HepG2 (cell line): ENCODE measurements around the gene ABCC5. TPM values are rescaled to one million over a fixed set of nuclear protein-coding genes. Genes with fewer than 3 reads are reported as not detected.

Source experiments
- ATAC-seq: fragments of 200-7000 bp; cut with Tn5 transposase; 3 replicates; pipeline ENCODE4 v1.9.1; 2020; ENCODE audit warnings: mild to moderate bottlenecking, moderate library complexity
- BruUV-seq: library from RNA; stranded (reverse); fragments of 400-500 nt; replicated peaks from 2 replicates; lab custom pipeline; 2021; lab: Mats Ljungman, UMichigan
- CTCF ChIA-PET: fragments of 300-600 bp; formaldehyde crosslinking; extraction: SDS; loops from one replicate; lab custom pipeline; 2021; ENCODE audit warnings: low total read pairs, inconsistent platforms, low intra/inter-chr PET ratio; lab: Yijun Ruan, JAX
- POLR2A ChIA-PET: fragments of 350-600 bp; sonication (Branson Sonifier 250); formaldehyde crosslinking; loops from one replicate; lab custom pipeline; 2020; ENCODE audit warnings: antibody characterized with exemption, inconsistent platforms; lab: Yijun Ruan, JAX
- DNase-seq: peaks from one replicate; pipeline ENCODE4 v3.0.0-alpha.2; 2015; ENCODE audit warnings: low spot score
- FAIRE-seq: peaks from 3 replicates; lab custom pipeline; 2011; peaks lifted over from hg19 to GRCh38; lab: Jason Lieb, UNC
- H2AFZ ChIP-seq: one replicate; pipeline ENCODE4 v1.6.1; 2011; ENCODE audit warnings: low read length, inconsistent platforms
- H3K27ac ChIP-seq: fragments of 300-600 bp; 3 replicates; pipeline ENCODE4 v1.8.0; 2011; ENCODE audit warnings: mixed run types, mild to moderate bottlenecking, mixed read lengths, low read length, inconsistent platforms; ENCODE audit not compliant: insufficient read depth; ENCODE audit errors: extremely low read length
- H3K27me3 ChIP-seq, 2 experiments: fragments of 200-600 bp in 1 of 2; 2 replicates in 1 of 2; 3 replicates in 1 of 2; pipeline versions ENCODE4 v1.6.0 to v1.8.0; 2011; ENCODE audit warnings: low read length in 2 of 2, mild to moderate bottlenecking in 2 of 2, moderate library complexity in 2 of 2, inconsistent platforms in 1 of 2; ENCODE audit not compliant: insufficient read depth in 2 of 2, control insufficient read depth in 1 of 2
- H3K36me3 ChIP-seq, 2 experiments: fragments of 200-600 bp in 1 of 2; replicated peaks in 1 of 2; 2 replicates in 1 of 2; 3 replicates in 1 of 2; pipeline versions ENCODE4 v1.5.1 to v1.8.0; 2011; ENCODE audit warnings: low read length in 2 of 2, inconsistent platforms in 1 of 2; ENCODE audit not compliant: insufficient read depth in 2 of 2, control insufficient read depth in 1 of 2
- H3K4me1 ChIP-seq: 2 replicates; pipeline ENCODE4 v1.5.1; 2012; ENCODE audit warnings: low read length, inconsistent platforms; ENCODE audit not compliant: insufficient read depth
- H3K4me2 ChIP-seq: 2 replicates; pipeline ENCODE4 v1.6.0; 2011; ENCODE audit warnings: low read depth, low read length, inconsistent platforms
- H3K4me3 ChIP-seq, 3 experiments: fragments of 200-600 bp in 1 of 3; sonication (generic), shearing (Covaris generic) in 1 of 3; replicated peaks in 1 of 3; 2 replicates each; pipeline ENCODE4 v1.5.1; 2011 to 2016; ENCODE audit warnings: low read length in 3 of 3, inconsistent platforms in 2 of 3, low read depth in 2 of 3, mild to moderate bottlenecking in 2 of 3, control low read depth in 1 of 3, mixed read lengths in 1 of 3; ENCODE audit not compliant: insufficient read depth in 1 of 3
- H3K79me2 ChIP-seq: one replicate; pipeline ENCODE4 v1.6.1; 2011; ENCODE audit warnings: low read length, inconsistent platforms; ENCODE audit not compliant: insufficient read depth
- H3K9ac ChIP-seq: 2 replicates; pipeline ENCODE4 v1.6.0; 2011; ENCODE audit warnings: mild to moderate bottlenecking, low read depth, low read length, inconsistent platforms; ENCODE audit not compliant: insufficient read depth
- H3K9me3 ChIP-seq: 2 replicates; pipeline ENCODE4 v1.5.1; 2012; ENCODE audit warnings: mild to moderate bottlenecking, low read length
- H4K20me1 ChIP-seq: 2 replicates; pipeline ENCODE4 v1.6.0; 2011; ENCODE audit warnings: inconsistent platforms, mild to moderate bottlenecking, low read length, moderate library complexity; ENCODE audit not compliant: insufficient read depth
- CTCF ChIP-seq: sonication (generic); formaldehyde crosslinking; IDR thresholded peaks from 2 replicates; pipeline ENCODE4 v1.5.0; 2020; ENCODE audit warnings: mild to moderate bottlenecking, missing genetic modification reagents, moderate library complexity
- DR1 ChIP-seq: sonication (generic); formaldehyde crosslinking; IDR thresholded peaks from 2 replicates; pipeline ENCODE4 v1.8.0; 2021; ENCODE audit warnings: mild to moderate bottlenecking, missing genetic modification reagents, inconsistent platforms
- ELF3 ChIP-seq: IDR thresholded peaks from 2 replicates; pipeline ENCODE4 v1.6.1; 2016; ENCODE audit warnings: missing genetic modification reagents, missing compliant biosample characterization
- HCFC1 ChIP-seq: fragments of 150-350 bp; IDR thresholded peaks from 2 replicates; pipeline ENCODE4 v1.6.1; 2014; ENCODE audit warnings: low read depth, low read length
- JARID2 ChIP-seq: sonication (generic); formaldehyde crosslinking; IDR thresholded peaks from 2 replicates; pipeline ENCODE4 v1.8.1; 2023; ENCODE audit warnings: missing genetic modification reagents, inconsistent platforms; ENCODE audit not compliant: insufficient replicate concordance
- KLF9 ChIP-seq: IDR thresholded peaks from 2 replicates; pipeline ENCODE4 v1.6.1; 2016; ENCODE audit warnings: low read depth
- REST ChIP-seq, 2 experiments: IDR thresholded peaks; 2 replicates each; pipeline ENCODE4 v1.6.1; 2011 to 2012; ENCODE audit warnings: low read length in 2 of 2, borderline replicate concordance in 1 of 2, low read depth in 1 of 2, mild to moderate bottlenecking in 1 of 2, moderate library complexity in 1 of 2
- SP2 ChIP-seq: sonication (generic); formaldehyde crosslinking; IDR thresholded peaks from 2 replicates; pipeline ENCODE4 v1.5.1; 2020; ENCODE audit warnings: mild to moderate bottlenecking, missing genetic modification reagents
- YEATS2 ChIP-seq: sonication (generic); formaldehyde crosslinking; IDR thresholded peaks from 2 replicates; pipeline ENCODE4 v1.4.0; 2020; ENCODE audit warnings: missing genetic modification reagents, borderline replicate concordance
- ZNF230 ChIP-seq: sonication (generic); formaldehyde crosslinking; IDR thresholded peaks from 2 replicates; pipeline ENCODE4 v1.4.0; 2020; ENCODE audit warnings: mild to moderate bottlenecking, missing genetic modification reagents
- ZNF430 ChIP-seq: sonication (generic); formaldehyde crosslinking; IDR thresholded peaks from 2 replicates; pipeline ENCODE4 v1.9.0; 2021; ENCODE audit warnings: mild to moderate bottlenecking, missing genetic modification reagents
- ZNF563 ChIP-seq: sonication (generic); formaldehyde crosslinking; IDR thresholded peaks from 2 replicates; pipeline ENCODE4 v1.8.0; 2022; ENCODE audit warnings: mild to moderate bottlenecking, moderate library complexity, missing genetic modification reagents
- ZNF572 ChIP-seq: sonication (generic); formaldehyde crosslinking; IDR thresholded peaks from 2 replicates; pipeline ENCODE4 v1.5.1; 2020; ENCODE audit warnings: mild to moderate bottlenecking, missing genetic modification reagents
- ZUFSP ChIP-seq: sonication (generic); formaldehyde crosslinking; IDR thresholded peaks from 2 replicates; pipeline ENCODE4 v1.9.0; 2021; ENCODE audit warnings: missing genetic modification reagents, mild to moderate bottlenecking, borderline replicate concordance
- WGBS: methylation state at CpG from one replicate; pipeline ENCODE4 v1.1.6; 2017; ENCODE audit warnings: low lambda C conversion rate; 5-methylcytosine and 5-hydroxymethylcytosine counted together
- in situ Hi-C: cut with HindIII; loops from 2 replicates; pipeline ENCODE4 v1.10.0; 2017; ENCODE audit warnings: low pct_unique_long_range_greater_than_20kb; ENCODE audit not compliant: extremely low pct_ligation_motif_present
- intact Hi-C: fragments of 100-400 bp; cut with micrococcal nuclease; formaldehyde crosslinking; loops from one replicate; pipeline ENCODE4 v1.10.0; 2022; ENCODE audit not compliant: unreplicated experiment
- polyA plus RNA-seq, 8 experiments: library from polyadenylated mRNA; depleted of rRNA in 3 of 8; stranded (reverse) in 7 of 8; unstranded in 1 of 8; fragments of >200 nt; fragmentation: Illumina TruSeq in 4 of 8; extraction: Trizol in 4 of 8; gene quantifications; 2 replicates each; pipeline versions ENCODE4 v1.2.1 to v1.2.3, GENCODE V29; 2011 to 2016; ENCODE audit warnings: low read depth in 4 of 8, missing spikeins in 1 of 8, mixed read lengths in 1 of 8; ENCODE audit not compliant: insufficient read depth in 1 of 8
- total RNA-seq, 5 experiments: library from RNA; depleted of rRNA; stranded (reverse); fragments of >200 nt; fragmentation: Illumina TruSeq; extraction: Trizol; gene quantifications; 2 replicates each; pipeline ENCODE4 v1.2.3, GENCODE V29; 2016; ENCODE audit warnings: low read depth in 1 of 5

The ABCC5 gene
- total and polyA plus RNA-seq, 2 of the 13 experiments (the other 11 are each of a cell fraction or from before 2014, with no cell fraction given): 12.5 to 12.7 TPM

GRCh38 chr3:183920416-183920815 lies 97.3 kb downstream of the ABCC5 start:
- H4K20me1 ChIP-seq: no peaks in the 10 kb centered on the region
- H3K27ac ChIP-seq: no peak overlapping the region
- no peak for TF ChIP-seq ZNF563 (CRISPR knock-in tag)
- no peak for TF ChIP-seq ZNF430 (CRISPR knock-in tag)
- TF ChIP-seq REST (IDR thresholded peaks at IDR 0.05; ENCODE audit: borderline replicate concordance in 1 of 2, low read depth in 1 of 2, low read length in 2 of 2): no peak
- TF ChIP-seq ZUFSP (CRISPR knock-in tag): no peak
- no peak for TF ChIP-seq KLF9 (CRISPR knock-in tag)
- no peak for TF ChIP-seq JARID2 (CRISPR knock-in tag)
- TF ChIP-seq ELF3 (CRISPR knock-in tag): no peak
- TF ChIP-seq ZNF572 (CRISPR knock-in tag): no peak
- TF ChIP-seq ZNF230: no peak
- TF ChIP-seq CTCF: no peak
- no peak for TF ChIP-seq DR1 (CRISPR knock-in tag)
- TF ChIP-seq HCFC1: no peak
- no peak for TF ChIP-seq SP2
- TF ChIP-seq YEATS2 (CRISPR knock-in tag): no peak
- no peaks in the 10 kb centered on the region for H3K79me2 ChIP-seq
- no peak for FAIRE-seq
- WGBS: 93% methylated on average over 14 of the region's 14 CpGs
- no peaks in the 10 kb centered on the region for H3K4me1 ChIP-seq
- H3K27me3 ChIP-seq: no peaks in the 10 kb centered on the region
- no peak for ATAC-seq
- no peak overlapping the region for H2AFZ ChIP-seq
- intact Hi-C loops: no loop called here
- H3K4me2 ChIP-seq: no peak overlapping the region
- ChIA-PET CTCF (no interaction called here), POLR2A (no interaction called here)
- BruUV-seq: no TSS peak
- no peak overlapping the region for H3K4me3 ChIP-seq
- H3K9ac ChIP-seq: no peak overlapping the region
- no peaks in the 10 kb centered on the region for H3K9me3 ChIP-seq
- DNase-seq: no peak
- in situ Hi-C loops: no loop called here
- peaks cover 3 to 6% of the 10 kb centered on the region in 2 experiments; a peak in 4 of 5 replicates for H3K36me3 ChIP-seq
